HG03354 (cell line): ENCODE measurements around the gene INCA1.
"Not testable (repeated sequence)": the region's sequence is repeated elsewhere in the genome, so short reads cannot be mapped to it uniquely, and the experiment has no call there.

ENCODE experiments used
- ATAC-seq: cut with Tn5 transposase; IDR thresholded peaks from one replicate; pipeline ENCODE4 v1.9.1; 2021; ENCODE audit warnings: mild to moderate bottlenecking; ENCODE audit not compliant: unreplicated experiment, poor library complexity, severe bottlenecking

INCA1 gene

DNA sequence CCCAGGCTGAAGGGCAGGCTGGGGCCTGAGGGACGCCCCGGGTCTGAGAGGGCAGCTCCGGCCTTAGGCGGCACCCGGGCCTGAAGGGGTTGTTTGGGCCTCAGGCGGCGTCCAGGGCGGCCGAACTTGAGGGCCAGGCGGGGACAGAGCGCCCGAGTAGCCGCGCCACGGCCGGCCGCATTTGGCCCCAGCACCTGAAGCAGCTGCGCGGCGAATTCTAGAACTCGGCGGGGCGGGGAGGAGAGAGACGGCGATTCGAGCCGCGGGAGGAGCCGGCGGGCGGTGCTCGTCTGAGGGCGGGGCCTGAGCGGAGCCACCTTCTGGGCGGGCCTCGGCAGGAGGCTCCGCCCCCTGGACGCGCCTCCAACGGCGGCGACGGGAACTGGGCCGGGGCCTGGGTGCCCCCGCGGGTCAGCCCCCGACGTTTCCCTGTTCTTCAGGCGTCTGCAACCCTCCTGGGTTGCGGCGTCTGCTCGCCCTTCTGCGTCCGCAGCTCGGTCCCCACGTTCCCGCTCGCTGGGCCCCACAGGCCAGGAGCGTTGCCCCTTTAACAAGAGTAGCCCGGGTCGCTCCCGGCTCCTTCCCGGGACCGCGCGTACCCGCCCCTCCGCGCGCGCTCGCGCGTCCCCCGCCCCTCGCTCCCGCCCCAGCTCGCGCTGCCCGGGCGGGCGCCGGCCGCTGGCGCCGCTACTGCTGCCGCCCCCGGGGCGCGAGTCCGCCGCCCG is at the start of gene INCA1, which contains the start of gene KIF1C:
Gene INCA1, minus strand, starts transcription at position 221 of the 725 bp plus-strand sequence. CDS start 3,085 bp downstream, outside the sequence.
Gene KIF1C, plus strand, starts transcription at position 649 of the 725 bp plus-strand sequence. CDS start 2,297 bp downstream, outside the sequence.
- ATAC-seq, result peak; percentile 87

GRCh38 chr17:5045496-5045895 is 48.2 kb upstream of the INCA1 start:
- ATAC-seq, result no peak

- ATAC-seq, result no peak
Observed at GRCh38 chr17:5044630-5045029, 47.3 kb upstream of the INCA1 start.

GRCh38 chr17:5043524-5043923 is 46.2 kb upstream of the INCA1 start:
- no peak for ATAC-seq

DNA sequence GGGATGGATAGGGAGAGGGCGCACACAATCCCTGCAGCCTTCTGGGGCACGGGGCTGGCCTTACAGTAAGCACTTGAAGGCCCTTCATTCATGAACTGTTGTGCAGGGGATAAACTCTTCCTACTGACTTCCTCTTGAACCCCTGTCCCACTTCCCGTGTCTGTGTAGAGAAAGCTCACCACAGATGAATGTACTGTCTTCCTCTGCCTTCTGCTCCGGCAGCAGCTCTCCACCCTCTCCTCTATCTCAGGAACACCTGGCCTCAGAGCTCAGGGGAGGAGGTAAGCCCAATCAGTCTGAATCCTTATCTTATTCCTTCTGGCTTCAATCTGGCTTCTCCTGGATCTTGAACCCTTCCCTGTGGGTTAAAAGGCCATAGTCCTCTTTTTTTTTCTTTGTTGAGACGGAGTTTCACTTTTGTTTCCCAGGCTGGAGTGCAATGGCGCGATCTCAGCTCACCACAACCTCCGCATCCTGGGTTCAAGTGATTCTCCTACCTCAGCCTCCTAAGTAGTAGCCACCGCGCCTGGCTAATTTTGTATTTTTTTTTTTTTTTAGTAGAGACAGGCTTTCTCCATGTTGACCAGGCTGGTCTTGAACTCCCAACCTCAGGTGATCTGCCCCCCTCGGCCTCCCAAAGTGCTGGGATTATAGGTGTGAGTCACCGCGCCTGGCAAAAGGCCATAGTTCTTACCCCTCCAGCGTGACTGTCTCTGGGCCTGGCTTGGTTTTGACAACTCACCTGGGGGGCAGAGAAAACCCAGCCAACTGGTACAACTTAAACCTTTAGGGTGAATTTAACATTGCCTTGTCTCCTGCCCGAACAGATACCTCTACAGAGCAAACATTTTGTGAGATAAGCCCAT is 45.1 kb upstream of the INCA1 start:
- no peak for ATAC-seq

- ATAC-seq, result no peak
Observed at GRCh38 chr17:5035315-5035714, 38.0 kb upstream of the INCA1 start, which contains the start of gene SLC52A1. TSS of gene SLC52A1 (minus strand) at chr17:5035426. CDS start at chr17:5034606, 820 bp downstream.

DNA sequence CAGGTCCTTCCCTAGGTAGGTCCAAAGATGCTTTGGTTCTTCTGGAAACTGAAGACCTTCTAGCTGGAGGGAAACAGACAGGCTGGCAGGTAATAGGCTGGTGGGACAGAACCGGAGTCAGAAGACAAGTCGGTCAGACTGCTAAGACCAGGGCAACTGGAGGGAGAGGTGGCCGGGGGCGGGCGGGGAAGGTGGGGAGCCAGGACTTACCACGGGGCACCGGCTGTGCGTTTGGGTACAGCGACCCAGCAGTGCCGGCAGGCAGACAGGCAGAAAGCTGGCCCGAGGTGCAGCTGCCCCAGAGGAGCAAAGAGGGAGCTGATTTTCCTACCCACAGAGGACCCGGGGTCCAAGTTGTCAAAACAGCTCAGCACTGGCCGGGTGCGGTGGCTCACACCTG is 37.3 kb upstream of the INCA1 start:
- ATAC-seq, result no peak

DNA sequence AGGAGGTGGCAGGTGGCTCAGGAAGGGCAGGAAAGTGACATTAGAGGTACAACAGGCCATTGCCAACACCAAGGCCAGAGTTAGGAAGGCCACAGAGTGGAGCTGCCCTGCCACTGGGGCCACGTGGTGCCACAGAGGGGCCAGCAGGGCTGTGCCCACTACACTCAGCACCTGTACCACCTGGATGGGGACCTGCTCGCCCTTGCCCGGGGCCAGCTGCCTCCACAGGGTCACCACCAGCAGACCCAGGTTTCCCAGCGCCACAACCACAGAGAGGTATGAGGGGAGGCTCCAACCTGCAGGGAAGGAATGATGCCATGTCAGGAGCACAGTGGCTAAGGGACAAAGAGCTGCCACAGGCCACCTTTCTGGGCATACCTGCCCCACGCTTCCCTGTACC is 36.7 kb upstream of the INCA1 start:
- ATAC-seq, result no peak

DNA sequence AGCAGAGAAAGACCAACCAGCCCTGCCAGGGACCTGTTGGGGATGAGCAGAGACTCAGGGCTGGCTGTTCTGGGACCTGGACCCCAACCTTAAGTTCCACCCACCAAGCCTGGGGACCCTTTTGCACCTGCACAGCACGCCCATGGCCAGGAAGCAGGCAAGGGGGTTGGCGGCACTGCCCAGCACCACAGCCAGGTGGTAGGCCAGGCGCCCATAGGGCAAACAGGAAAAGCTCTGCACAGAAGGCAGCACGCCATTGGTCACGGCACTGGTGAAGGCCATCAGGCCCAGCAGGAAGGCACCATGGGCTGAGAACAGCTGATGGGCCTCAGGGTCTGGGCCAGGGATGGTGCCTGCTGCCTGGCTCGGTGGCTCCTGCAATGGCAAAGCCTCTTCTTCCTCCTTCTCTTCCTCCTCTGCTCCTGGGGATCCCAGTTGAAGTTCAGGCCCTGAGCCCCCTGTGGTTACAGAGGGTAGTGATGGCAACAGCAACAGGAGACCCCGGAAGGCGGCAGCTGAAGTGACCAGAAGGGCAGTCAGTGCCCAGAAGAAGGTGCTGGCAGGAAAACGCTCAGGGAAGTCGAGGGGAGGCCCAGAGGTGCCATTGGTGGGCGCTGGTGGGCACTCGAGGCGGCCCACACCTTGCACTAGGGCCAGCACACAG is 36.2 kb upstream of the INCA1 start:
- ATAC-seq, result no peak

- ATAC-seq, result no peak
Observed at GRCh38 chr17:5032865-5033264, 35.5 kb upstream of the INCA1 start.

DNA sequence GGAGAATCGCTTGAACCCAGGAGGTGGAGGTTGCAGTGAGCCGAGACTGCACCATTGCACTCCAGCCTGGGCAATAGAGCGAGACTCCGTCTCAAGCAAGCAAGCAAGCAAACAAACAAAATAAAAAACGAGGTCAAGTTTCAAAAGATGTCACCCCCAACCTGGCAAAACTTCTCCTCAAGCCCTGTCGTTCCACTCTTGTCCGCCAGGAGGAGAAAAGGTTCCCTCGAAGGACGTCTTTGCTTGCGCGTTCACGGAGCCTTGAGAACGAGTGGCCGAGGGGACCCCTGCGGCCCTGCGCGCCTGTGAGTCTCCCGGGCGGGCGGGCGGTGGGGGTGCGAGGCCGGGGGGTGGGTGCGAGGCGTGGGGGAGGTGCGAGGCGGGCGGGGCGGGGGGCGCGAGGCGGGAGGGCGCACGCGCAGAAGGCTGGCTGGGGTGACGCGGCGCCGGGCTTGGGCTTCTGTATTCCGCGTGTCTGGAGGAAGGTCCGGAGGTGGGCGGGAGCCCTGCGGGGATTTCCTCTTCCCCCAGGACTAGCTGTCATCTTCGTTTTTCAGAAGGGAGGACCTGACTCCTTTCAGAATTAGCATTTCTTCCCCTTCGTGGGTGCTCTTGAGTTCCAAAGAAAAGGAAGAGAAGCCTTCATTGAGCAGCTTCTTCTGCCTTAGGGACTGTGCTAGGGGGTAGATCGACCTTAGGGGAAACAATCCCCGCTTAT is 34.2 kb upstream of the INCA1 start:
- peak; percentile 69 for ATAC-seq

GRCh38 chr17:5030168-5030567 is 32.8 kb upstream of the INCA1 start:
- ATAC-seq, result not testable (repeated sequence)

GRCh38 chr17:5027916-5028315 is 30.6 kb upstream of the INCA1 start:
- ATAC-seq, result no peak

GRCh38 chr17:5027299-5027698 is 30.0 kb upstream of the INCA1 start:
- ATAC-seq, result no peak

- ATAC-seq, result no peak
Observed at GRCh38 chr17:5024604-5025003, 27.3 kb upstream of the INCA1 start.

DNA sequence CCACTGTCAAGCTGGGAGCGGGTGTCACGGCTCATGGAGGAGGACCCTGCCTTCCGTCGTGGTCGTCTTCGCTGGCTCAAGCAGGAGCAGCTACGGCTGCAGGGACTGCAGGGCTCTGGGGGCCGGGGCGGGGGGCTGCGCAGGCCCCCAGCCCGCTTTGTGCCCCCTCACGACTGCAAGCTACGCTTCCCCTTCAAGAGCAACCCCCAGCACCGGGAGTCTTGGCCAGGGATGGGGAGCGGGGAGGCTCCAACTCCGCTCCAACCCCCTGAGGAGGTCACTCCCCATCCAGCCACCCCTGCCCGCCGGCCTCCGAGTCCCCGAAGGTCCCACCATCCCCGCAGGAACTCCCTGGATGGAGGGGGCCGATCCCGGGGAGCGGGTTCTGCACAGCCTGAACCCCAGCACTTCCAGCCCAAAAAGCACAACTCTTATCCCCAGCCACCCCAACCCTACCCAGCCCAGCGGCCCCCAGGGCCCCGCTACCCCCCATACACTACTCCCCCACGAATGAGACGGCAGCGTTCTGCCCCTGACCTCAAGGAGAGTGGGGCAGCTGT is 26.3 kb upstream of the INCA1 start:
- ATAC-seq, result no peak

DNA sequence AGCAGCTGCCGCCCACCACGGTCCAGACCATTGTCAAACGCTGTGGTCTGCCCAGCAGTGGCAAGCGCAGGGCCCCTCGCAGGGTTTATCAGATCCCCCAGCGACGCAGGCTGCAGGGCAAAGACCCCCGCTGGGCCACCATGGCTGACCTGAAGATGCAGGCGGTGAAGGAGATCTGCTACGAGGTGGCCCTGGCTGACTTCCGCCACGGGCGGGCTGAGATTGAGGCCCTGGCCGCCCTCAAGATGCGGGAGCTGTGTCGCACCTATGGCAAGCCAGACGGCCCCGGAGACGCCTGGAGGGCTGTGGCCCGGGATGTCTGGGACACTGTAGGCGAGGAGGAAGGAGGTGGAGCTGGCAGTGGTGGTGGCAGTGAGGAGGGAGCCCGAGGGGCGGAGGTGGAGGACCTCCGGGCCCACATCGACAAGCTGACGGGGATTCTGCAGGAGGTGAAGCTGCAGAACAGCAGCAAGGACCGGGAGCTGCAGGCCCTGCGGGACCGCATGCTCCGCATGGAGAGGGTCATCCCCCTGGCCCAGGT is 24.9 kb upstream of the INCA1 start:
- ATAC-seq, result no peak

DNA sequence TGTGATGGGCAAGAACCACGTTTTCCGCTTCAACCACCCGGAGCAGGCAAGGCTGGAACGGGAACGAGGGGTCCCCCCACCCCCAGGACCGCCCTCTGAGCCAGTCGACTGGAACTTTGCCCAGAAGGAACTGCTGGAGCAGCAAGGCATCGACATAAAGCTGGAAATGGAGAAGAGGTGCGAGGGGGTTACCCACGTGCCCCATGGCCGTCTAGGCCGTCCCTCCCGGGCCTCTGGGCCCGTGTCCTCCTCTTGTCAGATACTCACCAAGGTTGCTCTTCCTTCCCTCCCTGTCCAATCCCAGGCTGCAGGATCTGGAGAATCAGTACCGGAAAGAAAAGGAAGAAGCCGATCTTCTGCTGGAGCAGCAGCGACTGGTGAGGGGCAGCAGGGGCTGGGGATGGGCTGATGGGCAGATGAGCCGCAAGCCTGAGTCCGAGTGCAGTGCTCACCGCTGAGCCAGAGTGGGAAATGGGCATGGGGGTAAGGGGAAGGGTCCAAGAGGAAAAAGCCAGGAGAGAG is 23.2 kb upstream of the INCA1 start:
- no peak for ATAC-seq

- no peak for ATAC-seq
Observed at GRCh38 chr17:5019475-5019956, 22.2 kb upstream of the INCA1 start.
